Stimulated activated CD8-positive, alpha-beta memory T cell treated with anti-CD3 and anti-CD28 coated beads, Interleukin-12 subunit alpha, Interleukin-12 subunit beta, amount 100 ng/mL, for 24 hours (primary cell): ENCODE measurements around the gene CAMP.
"Not testable (repeated sequence)": the region's sequence is repeated elsewhere in the genome, so short reads cannot be mapped to it uniquely, and the experiment has no call there.

ENCODE experiments used
- DNase-seq: peaks from one replicate; pipeline ENCODE4 v3.0.0-alpha.2; 2020; ENCODE audit errors: extremely low read depth

CAMP gene

GRCh38 chr3:48256557-48256956, 33.3 kb downstream of the CAMP start:
- no peak for DNase-seq

- no peak for DNase-seq
Observed at GRCh38 chr3:48258530-48258929, 35.2 kb downstream of the CAMP start.

GRCh38 chr3:48267782-48268181, 44.5 kb downstream of the CAMP start:
- DNase-seq: no peak

- peak; percentile 64 for DNase-seq
Observed at GRCh38 chr3:48268381-48268935, 45.2 kb downstream of the CAMP start.

- DNase-seq: peak; percentile 7
Observed at GRCh38 chr3:48268936-48269561, 45.8 kb downstream of the CAMP start.

GRCh38 chr3:48269592-48269991, 46.3 kb downstream of the CAMP start:
- DNase-seq: no peak

- DNase-seq: no peak
Observed at GRCh38 chr3:48270306-48270705, 47.0 kb downstream of the CAMP start.

- DNase-seq: not testable (repeated sequence)
Observed at GRCh38 chr3:48271223-48271622, 47.9 kb downstream of the CAMP start.

GRCh38 chr3:48271763-48272498, 48.6 kb downstream of the CAMP start:
- no peak for DNase-seq

- no peak for DNase-seq
Observed at GRCh38 chr3:48273594-48274211, 50.4 kb downstream of the CAMP start.

- no peak for DNase-seq
Observed at GRCh38 chr3:48274452-48274851, 51.2 kb downstream of the CAMP start.
